OCI-LY1 (cell line): ENCODE results near the gene WASHC1.
"Not testable (repeated sequence)": the region's sequence is repeated elsewhere in the genome, so short reads cannot be mapped to it uniquely, and the experiment has no call there.

Source experiments
- EZH2 ChIP-seq: fragments of 200-600 bp; sonication (generic), shearing (Covaris generic); IDR thresholded peaks from 2 replicates; pipeline ENCODE4 v1.8.0; 2017; ENCODE audit warnings: borderline replicate concordance, mixed run types, mild to moderate bottlenecking, antibody characterized with exemption, low read length, moderate library complexity, mixed read lengths
- TF ChIP-seq, protein P1 (sequence below): fragments of 200-600 bp; sonication (generic), shearing (Covaris generic); IDR thresholded peaks from 2 replicates; pipeline ENCODE4 v1.5.1; 2017; ENCODE audit warnings: mild to moderate bottlenecking, antibody characterized with exemption, low read length, moderate library complexity, mixed read lengths

DNA sequence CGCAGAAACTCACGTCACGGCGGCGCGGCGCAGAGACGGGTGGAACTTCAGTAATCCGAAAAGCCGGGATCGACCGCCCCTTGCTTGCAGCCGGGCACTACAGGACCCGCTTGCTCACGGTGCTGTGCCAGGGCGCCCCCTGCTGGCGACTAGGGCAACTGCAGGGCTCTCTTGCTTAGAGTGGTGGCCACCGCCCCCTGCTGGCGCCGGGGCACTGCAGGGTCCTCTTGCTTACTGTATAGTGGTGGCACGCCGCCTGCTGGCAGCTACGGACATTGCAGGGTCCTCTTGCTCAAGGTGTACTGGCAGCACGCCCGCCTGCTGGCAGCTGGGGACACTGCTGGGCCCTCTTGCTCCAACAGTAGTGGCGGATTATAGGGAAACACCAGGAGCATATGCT, 18.1 kb downstream of the WASHC1 start:
- TF ChIP-seq, protein P1, sequence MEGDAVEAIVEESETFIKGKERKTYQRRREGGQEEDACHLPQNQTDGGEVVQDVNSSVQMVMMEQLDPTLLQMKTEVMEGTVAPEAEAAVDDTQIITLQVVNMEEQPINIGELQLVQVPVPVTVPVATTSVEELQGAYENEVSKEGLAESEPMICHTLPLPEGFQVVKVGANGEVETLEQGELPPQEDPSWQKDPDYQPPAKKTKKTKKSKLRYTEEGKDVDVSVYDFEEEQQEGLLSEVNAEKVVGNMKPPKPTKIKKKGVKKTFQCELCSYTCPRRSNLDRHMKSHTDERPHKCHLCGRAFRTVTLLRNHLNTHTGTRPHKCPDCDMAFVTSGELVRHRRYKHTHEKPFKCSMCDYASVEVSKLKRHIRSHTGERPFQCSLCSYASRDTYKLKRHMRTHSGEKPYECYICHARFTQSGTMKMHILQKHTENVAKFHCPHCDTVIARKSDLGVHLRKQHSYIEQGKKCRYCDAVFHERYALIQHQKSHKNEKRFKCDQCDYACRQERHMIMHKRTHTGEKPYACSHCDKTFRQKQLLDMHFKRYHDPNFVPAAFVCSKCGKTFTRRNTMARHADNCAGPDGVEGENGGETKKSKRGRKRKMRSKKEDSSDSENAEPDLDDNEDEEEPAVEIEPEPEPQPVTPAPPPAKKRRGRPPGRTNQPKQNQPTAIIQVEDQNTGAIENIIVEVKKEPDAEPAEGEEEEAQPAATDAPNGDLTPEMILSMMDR, result peak; percentile 22; the same call in 1 of the 2 replicates
- TF ChIP-seq EZH2, result not testable (repeated sequence)
